Neural cell (in vitro differentiated cells): ENCODE data around the gene ZXDC. TPM values are rescaled to one million over a fixed set of nuclear protein-coding genes. Genes with fewer than 3 reads are reported as not detected.

ENCODE experiments used
- H2AFZ ChIP-seq: fragments of 200-600, 300-800 bp; sonication (generic), shearing (Covaris generic); 2 replicates; pipeline ENCODE4 v1.6.0; 2014; ENCODE audit warnings: low read depth, mild to moderate bottlenecking, antibody characterized with exemption, low read length, moderate library complexity
- H3F3A ChIP-seq: fragments of 200-600 bp; shearing (Covaris generic); 2 replicates; pipeline ENCODE4 v1.6.1; 2016; ENCODE audit warnings: mild to moderate bottlenecking, moderate library complexity, mixed read lengths, antibody characterized with exemption, low read length; ENCODE audit not compliant: insufficient read depth, poor library complexity, severe bottlenecking
- H3K27ac ChIP-seq: fragments of 200-600, 300-800 bp; sonication (generic), shearing (Covaris generic); 2 replicates; pipeline ENCODE4 v1.5.1; 2014; ENCODE audit warnings: mild to moderate bottlenecking, low read length, moderate library complexity
- H3K27me3 ChIP-seq: fragments of 300-800, 200-600 bp; sonication (generic), shearing (Covaris generic); 2 replicates; pipeline ENCODE4 v1.6.0; 2014; ENCODE audit warnings: mild to moderate bottlenecking, low read depth, low read length, moderate library complexity; ENCODE audit not compliant: insufficient read depth
- H3K36me3 ChIP-seq: fragments of 300-800, 200-600 bp; sonication (generic), shearing (Covaris generic); 2 replicates; pipeline ENCODE4 v1.5.1; 2014; ENCODE audit warnings: mild to moderate bottlenecking, antibody characterized with exemption, low read length, moderate library complexity; ENCODE audit not compliant: insufficient read depth
- H3K4me2 ChIP-seq: fragments of 300-800, 200-600 bp; sonication (generic), shearing (Covaris generic); 2 replicates; pipeline ENCODE4 v1.6.0; 2014; ENCODE audit warnings: mild to moderate bottlenecking, low read length
- H3K4me3 ChIP-seq: fragments of 300-800, 200-600 bp; sonication (generic), shearing (Covaris generic); 2 replicates; pipeline ENCODE4 v1.5.1; 2014; ENCODE audit warnings: mild to moderate bottlenecking, low read length, moderate library complexity
- H3K79me2 ChIP-seq: fragments of 200-600 bp; shearing (Covaris generic); replicated peaks from 2 replicates; pipeline ENCODE4 v1.6.0; 2014; ENCODE audit warnings: mild to moderate bottlenecking, low read length, moderate library complexity; ENCODE audit not compliant: insufficient read depth
- H3K9ac ChIP-seq: fragments of 300-800, 200-600 bp; sonication (generic), shearing (Covaris generic); 2 replicates; pipeline ENCODE4 v1.6.1; 2016; ENCODE audit warnings: mild to moderate bottlenecking, low read length, mixed read lengths
- H3K9me2 ChIP-seq: fragments of 200-600 bp; shearing (Covaris generic); 2 replicates; pipeline ENCODE4 v1.6.1; 2016; ENCODE audit warnings: mild to moderate bottlenecking, low read length, mixed read lengths; ENCODE audit not compliant: insufficient read depth
- H3K9me3 ChIP-seq: fragments of 200-600, 300-800 bp; sonication (generic), shearing (Covaris generic); 2 replicates; pipeline ENCODE4 v1.6.1; 2016; ENCODE audit warnings: mild to moderate bottlenecking, mixed run types, low read length, moderate library complexity, mixed read lengths
- H4K20me1 ChIP-seq: fragments of 200-600 bp; shearing (Covaris generic); 2 replicates; pipeline ENCODE4 v1.6.1; 2016; ENCODE audit warnings: mild to moderate bottlenecking, mixed run types; ENCODE audit not compliant: insufficient read depth
- EP300 ChIP-seq: fragments of 450-650 bp; conservative IDR thresholded peaks from 2 replicates; pipeline ENCODE4 v1.6.1; 2014; ENCODE audit warnings: antibody characterized with exemption, mild to moderate bottlenecking, moderate library complexity; ENCODE audit not compliant: poor library complexity, severe bottlenecking
- EZH2 ChIP-seq: fragments of 200-600, 300-800 bp; shearing (Covaris generic), sonication (generic); IDR thresholded peaks from 2 replicates; pipeline ENCODE4 v1.6.1; 2014; ENCODE audit warnings: antibody characterized with exemption, low read length, borderline replicate concordance, mild to moderate bottlenecking; ENCODE audit not compliant: insufficient read depth, poor library complexity, severe bottlenecking
- MXI1 ChIP-seq: fragments of 450-650 bp; conservative IDR thresholded peaks from 2 replicates; pipeline ENCODE4 v1.6.1; 2014; ENCODE audit warnings: antibody characterized with exemption, mild to moderate bottlenecking; ENCODE audit not compliant: poor library complexity, severe bottlenecking
- POLR2AphosphoS5 ChIP-seq: IDR thresholded peaks from 2 replicates; pipeline ENCODE4 v1.6.1; 2012
- RAD21 ChIP-seq: fragments of 450-650 bp; conservative IDR thresholded peaks from 2 replicates; pipeline ENCODE4 v1.6.1; 2014; ENCODE audit warnings: antibody characterized with exemption, mild to moderate bottlenecking, moderate library complexity
- SMC3 ChIP-seq: fragments of 450-650 bp; conservative IDR thresholded peaks from 2 replicates; pipeline ENCODE4 v1.6.1; 2014; ENCODE audit warnings: antibody characterized with exemption, mild to moderate bottlenecking, moderate library complexity; ENCODE audit not compliant: poor library complexity
- TAF1 ChIP-seq: IDR thresholded peaks from 2 replicates; pipeline ENCODE4 v1.6.1; 2012; ENCODE audit warnings: low read depth
- polyA plus RNA-seq: library from polyadenylated mRNA; depleted of rRNA; stranded (reverse); fragments of >200 nt; gene quantifications from 2 replicates; pipeline ENCODE4 v1.2.3, GENCODE V29; 2014
- TF ChIP-seq, protein P1 (sequence below): IDR thresholded peaks from 2 replicates; pipeline ENCODE4 v1.6.1; 2012; ENCODE audit warnings: borderline replicate concordance
- TF ChIP-seq, protein P2 (sequence below): fragments of 450-650 bp; IDR thresholded peaks from 2 replicates; pipeline ENCODE4 v1.5.1; 2014; ENCODE audit warnings: antibody characterized with exemption, mild to moderate bottlenecking, moderate library complexity; ENCODE audit not compliant: poor library complexity, severe bottlenecking

Gene ZXDC
- polyA plus RNA-seq, 1 donor from 2014 or later: 22.2 TPM

DNA sequence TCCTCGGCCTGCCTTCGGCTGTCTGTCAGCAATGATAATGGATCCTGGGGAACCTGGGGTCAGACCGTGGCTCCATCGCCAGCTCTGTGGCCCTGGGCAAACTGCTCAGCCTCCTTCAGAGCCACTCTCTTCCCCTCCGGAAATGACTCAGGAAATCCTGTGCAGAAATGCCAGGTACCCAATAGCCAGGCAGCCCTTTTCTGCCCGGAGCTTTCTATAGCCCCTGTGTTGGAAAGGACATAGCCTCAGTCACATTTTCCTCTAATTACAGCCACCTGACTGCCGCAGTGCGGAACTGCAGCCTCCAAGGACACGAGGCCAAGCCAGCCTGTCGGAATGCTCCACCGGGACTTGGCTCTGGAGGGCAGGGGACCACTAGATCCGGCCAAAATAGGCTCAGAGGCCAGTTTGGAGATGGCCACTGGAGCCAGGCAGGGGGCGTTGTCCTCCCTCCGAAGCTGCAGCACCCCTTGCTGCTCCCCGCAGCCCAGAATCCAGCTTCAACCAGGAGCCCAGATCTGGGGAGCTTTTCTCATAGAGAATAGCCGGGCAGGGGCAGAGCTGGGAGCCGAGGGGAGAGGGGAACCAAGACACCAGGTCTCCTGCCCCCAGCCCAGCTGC lies 11.6 kb upstream of the ZXDC start:
- Histone ChIP-seq H3K4me3 (no peak overlapping the region), H3K9ac (no peak overlapping the region), H4K20me1 (no peaks in the 10 kb centered on the region), H3K27ac (no peak overlapping the region), H3K79me2 (no peaks in the 10 kb centered on the region), H3F3A (no peaks in the 10 kb centered on the region), H2AFZ (no peak overlapping the region), H3K36me3 (no peaks in the 10 kb centered on the region), H3K4me2 (no peak overlapping the region), H3K9me3 (no peaks in the 10 kb centered on the region), H3K9me2 (no peaks in the 10 kb centered on the region), H3K27me3 (no peaks in the 10 kb centered on the region)
- TF ChIP-seq, protein P1, sequence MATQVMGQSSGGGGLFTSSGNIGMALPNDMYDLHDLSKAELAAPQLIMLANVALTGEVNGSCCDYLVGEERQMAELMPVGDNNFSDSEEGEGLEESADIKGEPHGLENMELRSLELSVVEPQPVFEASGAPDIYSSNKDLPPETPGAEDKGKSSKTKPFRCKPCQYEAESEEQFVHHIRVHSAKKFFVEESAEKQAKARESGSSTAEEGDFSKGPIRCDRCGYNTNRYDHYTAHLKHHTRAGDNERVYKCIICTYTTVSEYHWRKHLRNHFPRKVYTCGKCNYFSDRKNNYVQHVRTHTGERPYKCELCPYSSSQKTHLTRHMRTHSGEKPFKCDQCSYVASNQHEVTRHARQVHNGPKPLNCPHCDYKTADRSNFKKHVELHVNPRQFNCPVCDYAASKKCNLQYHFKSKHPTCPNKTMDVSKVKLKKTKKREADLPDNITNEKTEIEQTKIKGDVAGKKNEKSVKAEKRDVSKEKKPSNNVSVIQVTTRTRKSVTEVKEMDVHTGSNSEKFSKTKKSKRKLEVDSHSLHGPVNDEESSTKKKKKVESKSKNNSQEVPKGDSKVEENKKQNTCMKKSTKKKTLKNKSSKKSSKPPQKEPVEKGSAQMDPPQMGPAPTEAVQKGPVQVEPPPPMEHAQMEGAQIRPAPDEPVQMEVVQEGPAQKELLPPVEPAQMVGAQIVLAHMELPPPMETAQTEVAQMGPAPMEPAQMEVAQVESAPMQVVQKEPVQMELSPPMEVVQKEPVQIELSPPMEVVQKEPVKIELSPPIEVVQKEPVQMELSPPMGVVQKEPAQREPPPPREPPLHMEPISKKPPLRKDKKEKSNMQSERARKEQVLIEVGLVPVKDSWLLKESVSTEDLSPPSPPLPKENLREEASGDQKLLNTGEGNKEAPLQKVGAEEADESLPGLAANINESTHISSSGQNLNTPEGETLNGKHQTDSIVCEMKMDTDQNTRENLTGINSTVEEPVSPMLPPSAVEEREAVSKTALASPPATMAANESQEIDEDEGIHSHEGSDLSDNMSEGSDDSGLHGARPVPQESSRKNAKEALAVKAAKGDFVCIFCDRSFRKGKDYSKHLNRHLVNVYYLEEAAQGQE: no peak
- no peak for TF ChIP-seq TAF1
- TF ChIP-seq, protein P2, sequence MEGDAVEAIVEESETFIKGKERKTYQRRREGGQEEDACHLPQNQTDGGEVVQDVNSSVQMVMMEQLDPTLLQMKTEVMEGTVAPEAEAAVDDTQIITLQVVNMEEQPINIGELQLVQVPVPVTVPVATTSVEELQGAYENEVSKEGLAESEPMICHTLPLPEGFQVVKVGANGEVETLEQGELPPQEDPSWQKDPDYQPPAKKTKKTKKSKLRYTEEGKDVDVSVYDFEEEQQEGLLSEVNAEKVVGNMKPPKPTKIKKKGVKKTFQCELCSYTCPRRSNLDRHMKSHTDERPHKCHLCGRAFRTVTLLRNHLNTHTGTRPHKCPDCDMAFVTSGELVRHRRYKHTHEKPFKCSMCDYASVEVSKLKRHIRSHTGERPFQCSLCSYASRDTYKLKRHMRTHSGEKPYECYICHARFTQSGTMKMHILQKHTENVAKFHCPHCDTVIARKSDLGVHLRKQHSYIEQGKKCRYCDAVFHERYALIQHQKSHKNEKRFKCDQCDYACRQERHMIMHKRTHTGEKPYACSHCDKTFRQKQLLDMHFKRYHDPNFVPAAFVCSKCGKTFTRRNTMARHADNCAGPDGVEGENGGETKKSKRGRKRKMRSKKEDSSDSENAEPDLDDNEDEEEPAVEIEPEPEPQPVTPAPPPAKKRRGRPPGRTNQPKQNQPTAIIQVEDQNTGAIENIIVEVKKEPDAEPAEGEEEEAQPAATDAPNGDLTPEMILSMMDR: no peak
- TF ChIP-seq SMC3: no peak
- TF ChIP-seq RAD21: no peak
- no peak for TF ChIP-seq EP300
- no peak for TF ChIP-seq MXI1
- TF ChIP-seq POLR2AphosphoS5: no peak
- no peak for TF ChIP-seq EZH2

DNA sequence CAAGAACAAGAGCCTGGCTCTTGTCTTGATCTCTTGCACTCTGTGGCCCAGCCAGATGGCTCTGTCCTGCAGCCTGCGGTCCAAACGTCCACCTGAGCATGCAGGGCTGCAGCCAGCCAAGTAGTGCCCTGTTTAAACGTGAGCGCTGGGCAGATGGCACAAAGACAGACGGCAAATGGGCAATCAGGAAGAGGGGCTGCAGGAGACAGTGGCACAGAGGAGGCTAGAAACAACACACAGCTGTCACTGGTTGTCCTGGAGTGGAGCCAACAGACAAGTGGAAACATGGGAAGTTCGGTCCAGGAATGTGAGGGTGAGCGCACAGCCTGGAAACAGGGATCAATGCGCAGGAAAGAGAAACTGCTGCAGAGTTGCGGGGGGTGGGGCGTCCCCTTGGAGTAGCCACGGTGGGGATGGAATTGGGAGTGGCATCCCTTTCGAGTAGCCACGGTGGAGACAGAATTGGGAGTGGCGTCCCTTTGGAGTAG lies 10.7 kb upstream of the ZXDC start:
- H3K9me2 ChIP-seq: no peaks in the 10 kb centered on the region
- no peaks in the 10 kb centered on the region for H3K27me3 ChIP-seq
- TF ChIP-seq MXI1 (no peak), EZH2 (no peak), POLR2AphosphoS5 (no peak), EP300 (no peak), RAD21 (no peak), SMC3 (no peak), TAF1 (no peak)
- TF ChIP-seq, protein P2: no peak
- TF ChIP-seq, protein P1: no peak
- no peak overlapping the region for H3K4me2 ChIP-seq
- no peak overlapping the region for H3K4me3 ChIP-seq
- H3K79me2 ChIP-seq: no peaks in the 10 kb centered on the region
- H2AFZ ChIP-seq: no peak overlapping the region
- H3K9ac ChIP-seq: no peak overlapping the region
- no peak overlapping the region for H3K27ac ChIP-seq
- no peaks in the 10 kb centered on the region for H3K9me3 ChIP-seq
- H4K20me1 ChIP-seq: no peaks in the 10 kb centered on the region
- no peaks in the 10 kb centered on the region for H3K36me3 ChIP-seq
- H3F3A ChIP-seq: no peaks in the 10 kb centered on the region
